Measurements from ENCODE around the gene MAGEH1.
A peak's percentile ranks its signal among the peaks of the same experiment; 100 is the strongest.
"Not testable (repeated sequence)": the region's sequence is repeated elsewhere in the genome, so short reads cannot be mapped to it uniquely, and the experiment has no call there.

MAGEH1 gene

GRCh38 chrX:55451141-55451540 is 786 bp upstream of the MAGEH1 start:
- Histone ChIP-seq H3K36me3 (replicated peaks; ENCODE audit: insufficient read depth, low read length) (no peaks in the 10 kb centered on the region), H3K4me3 (ENCODE audit: low read length) (peak overlapping the region; percentile 68; the same call in 1 of the 2 replicates), H2AFZ (ENCODE audit: low read length) (peak overlapping the region; percentile 66; the same call in 1 of the 2 replicates), H4K20me1 (ENCODE audit: insufficient read depth, low read length) (no peaks in the 10 kb centered on the region), H3K9me3 (replicated peaks; ENCODE audit: insufficient read depth, low read length) (no peaks in the 10 kb centered on the region), H3K27me3 (replicated peaks; ENCODE audit: insufficient read depth, low read length) (no peaks in the 10 kb centered on the region), H3K9ac (ENCODE audit: low read length) (no peak overlapping the region), H3F3A (ENCODE audit: insufficient read depth, low read length) (no peaks in the 10 kb centered on the region), H3K4me2 (ENCODE audit: low read depth, low read length) (peak overlapping the region; percentile 54), H3K4me1 (ENCODE audit: low read length) (no peaks in the 10 kb centered on the region), H3K9me2 (replicated peaks; ENCODE audit: insufficient read depth, low read length) (no peaks in the 10 kb centered on the region), H3K79me2 (ENCODE audit: low read length) (peaks cover 15% of the 10 kb centered on the region), H3K27ac (ENCODE audit: low read length) (peak overlapping the region; percentile 72; the same call in 1 of the 2 replicates)
- no peak for TF ChIP-seq CTCF (IDR thresholded peaks at IDR 0.05; ENCODE audit: low read length)
- no peak for TF ChIP-seq EZH2phosphoT487 (IDR thresholded peaks at IDR 0.05; ENCODE audit: low read length)
- TF ChIP-seq EZH2 (optimal IDR thresholded peaks at IDR 0.05; ENCODE audit: low read depth, low read length): no peak
- no peak for DNase-seq

- peak overlapping the region; percentile 66 for H2AFZ ChIP-seq (ENCODE audit: low read length)
- no peaks in the 10 kb centered on the region for H3K4me1 ChIP-seq (ENCODE audit: low read length)
- H3K4me2 ChIP-seq (ENCODE audit: low read depth, low read length): peak overlapping the region; percentile 54
- peak overlapping the region; percentile 68 for H3K4me3 ChIP-seq (ENCODE audit: low read length)
- H3K9me2 ChIP-seq (replicated peaks; ENCODE audit: insufficient read depth, low read length): no peaks in the 10 kb centered on the region
- TF ChIP-seq EZH2phosphoT487 (IDR thresholded peaks at IDR 0.05; ENCODE audit: low read length) (no peak), EZH2 (optimal IDR thresholded peaks at IDR 0.05; ENCODE audit: low read depth, low read length) (no peak), CTCF (IDR thresholded peaks at IDR 0.05; ENCODE audit: low read length) (no peak)
- no peak for DNase-seq
- no peaks in the 10 kb centered on the region for H3K36me3 ChIP-seq (replicated peaks; ENCODE audit: insufficient read depth, low read length)
- no peaks in the 10 kb centered on the region for H4K20me1 ChIP-seq (ENCODE audit: insufficient read depth, low read length)
- H3K9ac ChIP-seq (ENCODE audit: low read length): peak overlapping the region; percentile 40; the same call in 1 of the 2 replicates
- no peaks in the 10 kb centered on the region for H3K9me3 ChIP-seq (replicated peaks; ENCODE audit: insufficient read depth, low read length)
- peaks cover 15% of the 10 kb centered on the region for H3K79me2 ChIP-seq (ENCODE audit: low read length)
- H3K27me3 ChIP-seq (replicated peaks; ENCODE audit: insufficient read depth, low read length): no peaks in the 10 kb centered on the region
- H3K27ac ChIP-seq (ENCODE audit: low read length): peak overlapping the region; percentile 72; the same call in 1 of the 2 replicates
- no peaks in the 10 kb centered on the region for H3F3A ChIP-seq (ENCODE audit: insufficient read depth, low read length)
Observed at GRCh38 chrX:55451626-55451989, 319 bp upstream of the MAGEH1 start.

GRCh38 chrX:55452833-55453124 is 852 bp downstream of the MAGEH1 start:
- no peaks in the 10 kb centered on the region for H3K9me2 ChIP-seq (replicated peaks; ENCODE audit: insufficient read depth, low read length)
- H4K20me1 ChIP-seq (ENCODE audit: insufficient read depth, low read length): no peaks in the 10 kb centered on the region
- peak overlapping the region; percentile 68 for H3K4me3 ChIP-seq (ENCODE audit: low read length)
- H3K79me2 ChIP-seq (ENCODE audit: low read length): peaks cover 15% of the 10 kb centered on the region
- peak overlapping the region; percentile 72; the same call in 1 of the 2 replicates for H3K27ac ChIP-seq (ENCODE audit: low read length)
- peak overlapping the region; percentile 72 for H3K9ac ChIP-seq (ENCODE audit: low read length)
- no peaks in the 10 kb centered on the region for H3K4me1 ChIP-seq (ENCODE audit: low read length)
- H3K9me3 ChIP-seq (replicated peaks; ENCODE audit: insufficient read depth, low read length): no peaks in the 10 kb centered on the region
- H3F3A ChIP-seq (ENCODE audit: insufficient read depth, low read length): no peaks in the 10 kb centered on the region
- no peak for TF ChIP-seq EZH2 (optimal IDR thresholded peaks at IDR 0.05; ENCODE audit: low read depth, low read length)
- TF ChIP-seq CTCF (IDR thresholded peaks at IDR 0.05; ENCODE audit: low read length): no peak
- no peak for TF ChIP-seq EZH2phosphoT487 (IDR thresholded peaks at IDR 0.05; ENCODE audit: low read length)
- 0 out of 2 replicates have a peak overlapping the region, but pooled peaks have one; percentile 25 for H2AFZ ChIP-seq (ENCODE audit: low read length)
- no peaks in the 10 kb centered on the region for H3K36me3 ChIP-seq (replicated peaks; ENCODE audit: insufficient read depth, low read length)
- DNase-seq: peak; percentile 20
- H3K4me2 ChIP-seq (ENCODE audit: low read depth, low read length): peak overlapping the region; percentile 54; the same call in 1 of the 2 replicates
- H3K27me3 ChIP-seq (replicated peaks; ENCODE audit: insufficient read depth, low read length): no peaks in the 10 kb centered on the region

GRCh38 chrX:55455708-55456107 is 3.8 kb downstream of the MAGEH1 start:
- not testable (repeated sequence) for H3K9me3 ChIP-seq (replicated peaks; ENCODE audit: insufficient read depth, low read length)

GRCh38 chrX:55459426-55459825 is 7.5 kb downstream of the MAGEH1 start:
- not testable (repeated sequence) for H3F3A ChIP-seq (ENCODE audit: insufficient read depth, low read length); H3K79me2 ChIP-seq (ENCODE audit: low read length); DNase-seq; H2AFZ ChIP-seq (ENCODE audit: low read length); H3K36me3 ChIP-seq (replicated peaks; ENCODE audit: insufficient read depth, low read length); H3K4me1 ChIP-seq (ENCODE audit: low read length); H3K9ac ChIP-seq (ENCODE audit: low read length); H3K9me3 ChIP-seq (replicated peaks; ENCODE audit: insufficient read depth, low read length); H3K4me2 ChIP-seq (ENCODE audit: low read depth, low read length); H3K27ac ChIP-seq (ENCODE audit: low read length); H4K20me1 ChIP-seq (ENCODE audit: insufficient read depth, low read length); H3K4me3 ChIP-seq (ENCODE audit: low read length); H3K27me3 ChIP-seq (replicated peaks; ENCODE audit: insufficient read depth, low read length); H3K9me2 ChIP-seq (replicated peaks; ENCODE audit: insufficient read depth, low read length)

More at GRCh38 chrX:55455708-55456107, 3.8 kb downstream of the MAGEH1 start:
- not testable (repeated sequence) for H3K9me2 ChIP-seq (replicated peaks; ENCODE audit: insufficient read depth, low read length); H3K36me3 ChIP-seq (replicated peaks; ENCODE audit: insufficient read depth, low read length); H3K27ac ChIP-seq (ENCODE audit: low read length); H3K9ac ChIP-seq (ENCODE audit: low read length); H3K4me2 ChIP-seq (ENCODE audit: low read depth, low read length); H2AFZ ChIP-seq (ENCODE audit: low read length); H4K20me1 ChIP-seq (ENCODE audit: insufficient read depth, low read length); H3K4me1 ChIP-seq (ENCODE audit: low read length); DNase-seq; H3K4me3 ChIP-seq (ENCODE audit: low read length); H3K27me3 ChIP-seq (replicated peaks; ENCODE audit: insufficient read depth, low read length); H3F3A ChIP-seq (ENCODE audit: insufficient read depth, low read length)
- peaks cover 15% of the 10 kb centered on the region for H3K79me2 ChIP-seq (ENCODE audit: low read length)

GRCh38 chrX:55459926-55460325 is 8.0 kb downstream of the MAGEH1 start:
- not testable (repeated sequence) for H3K27ac ChIP-seq (ENCODE audit: low read length); H3K36me3 ChIP-seq (replicated peaks; ENCODE audit: insufficient read depth, low read length); H3K4me3 ChIP-seq (ENCODE audit: low read length); H3K79me2 ChIP-seq (ENCODE audit: low read length); H3K27me3 ChIP-seq (replicated peaks; ENCODE audit: insufficient read depth, low read length); H3K4me2 ChIP-seq (ENCODE audit: low read depth, low read length); H3K9me3 ChIP-seq (replicated peaks; ENCODE audit: insufficient read depth, low read length); H3K9me2 ChIP-seq (replicated peaks; ENCODE audit: insufficient read depth, low read length); H4K20me1 ChIP-seq (ENCODE audit: insufficient read depth, low read length); H3K4me1 ChIP-seq (ENCODE audit: low read length); H2AFZ ChIP-seq (ENCODE audit: low read length); DNase-seq; H3F3A ChIP-seq (ENCODE audit: insufficient read depth, low read length); H3K9ac ChIP-seq (ENCODE audit: low read length)
